ENCODE results near the gene TCP11.

The TCP11 gene

DNA sequence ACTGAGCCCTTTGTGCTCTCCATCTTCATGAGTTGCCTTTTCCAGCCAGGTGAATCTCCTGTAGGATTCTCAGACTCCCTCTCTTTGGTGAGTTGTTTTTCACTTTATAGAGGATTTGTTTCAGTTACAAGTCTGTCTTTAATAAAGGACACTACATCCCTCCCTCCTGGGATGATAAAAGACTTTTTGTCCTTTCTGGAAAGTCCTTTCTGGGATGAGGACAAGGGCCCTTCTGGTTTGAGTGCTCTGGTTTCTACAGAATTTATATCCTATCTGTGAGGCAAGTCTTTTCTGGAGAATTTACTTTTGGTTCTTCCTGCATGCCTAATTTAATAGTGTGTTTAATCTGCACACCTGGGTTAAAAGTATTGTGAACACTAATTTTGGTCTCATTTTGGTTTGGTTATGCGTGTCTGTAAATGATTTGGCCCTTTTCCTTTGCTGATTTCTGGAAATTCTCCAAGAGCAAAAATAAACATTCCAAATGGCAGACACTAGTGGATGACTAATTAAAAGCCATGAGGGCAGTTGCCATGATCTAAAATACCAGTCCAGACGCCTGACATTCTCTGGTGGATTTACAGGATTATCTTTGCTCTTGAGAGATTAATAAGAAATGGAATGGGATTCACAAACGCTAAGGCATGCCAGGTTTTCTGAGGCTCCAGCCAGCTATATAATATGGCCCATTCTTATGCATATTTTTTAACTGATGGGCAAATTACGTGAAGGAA lies 44.8 kb downstream of the TCP11 start:
- no peak for DNase-seq (ENCODE audit: insufficient read length, low spot score)
- no peak for FAIRE-seq

DNA sequence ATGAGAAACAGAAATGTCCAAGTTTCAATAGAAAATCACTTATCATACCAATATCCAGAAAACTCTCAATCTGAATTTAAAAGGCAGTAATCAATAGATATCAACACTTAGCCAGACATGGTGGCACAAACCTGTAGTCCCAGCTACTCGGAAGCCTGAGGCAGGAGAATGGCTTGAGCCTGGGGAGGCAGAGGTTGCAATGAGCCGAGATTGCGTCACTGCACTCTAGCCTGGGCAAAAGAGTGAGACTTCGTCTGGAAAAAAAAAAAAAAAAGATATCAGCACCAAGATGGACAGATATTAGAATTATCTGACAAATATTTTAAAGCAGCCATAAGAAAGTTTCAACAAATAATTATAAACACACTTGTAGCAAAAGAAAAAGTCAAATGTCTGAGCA lies 47.0 kb downstream of the TCP11 start:
- no peak for DNase-seq (ENCODE audit: insufficient read length, low spot score)
- no peak for FAIRE-seq

DNA sequence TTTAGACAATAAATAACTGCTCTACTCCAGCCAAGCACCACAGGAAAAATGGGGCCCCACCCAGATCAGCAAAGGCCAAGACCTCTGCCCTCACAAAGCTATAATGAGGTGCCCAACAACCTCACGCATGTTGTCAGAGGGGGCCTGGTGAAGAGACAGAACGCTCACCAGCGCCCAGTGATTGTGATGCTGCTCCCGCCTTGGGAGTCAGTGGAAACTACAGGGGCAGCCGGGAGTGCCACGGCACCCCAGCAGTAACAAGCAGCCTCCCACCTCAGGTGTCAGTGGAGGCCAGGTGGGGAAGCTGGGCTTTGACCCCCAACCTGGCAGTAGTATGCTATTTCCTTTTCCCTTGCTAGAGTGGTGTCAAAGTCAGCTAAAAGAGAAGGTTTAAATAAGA lies 47.4 kb downstream of the TCP11 start:
- FAIRE-seq: no peak
- no peak for DNase-seq (ENCODE audit: insufficient read length, low spot score)

DNA sequence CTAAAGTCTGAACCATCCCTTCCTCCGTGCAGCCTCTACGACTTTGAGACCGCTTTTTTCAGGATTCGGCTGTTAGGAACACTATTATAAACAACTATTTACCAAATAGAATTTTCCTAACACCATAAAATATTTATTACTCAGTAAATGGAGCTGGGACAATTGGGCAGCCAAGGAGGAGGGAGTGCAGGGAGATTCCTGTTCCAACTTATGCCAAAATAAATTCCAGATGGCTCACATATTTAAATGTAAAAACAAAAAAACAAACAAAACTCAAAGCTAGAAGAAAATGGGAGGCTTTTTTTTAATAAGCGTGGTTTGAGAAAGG lies 48.1 kb downstream of the TCP11 start:
- no peak for DNase-seq (ENCODE audit: insufficient read length, low spot score)

DNA sequence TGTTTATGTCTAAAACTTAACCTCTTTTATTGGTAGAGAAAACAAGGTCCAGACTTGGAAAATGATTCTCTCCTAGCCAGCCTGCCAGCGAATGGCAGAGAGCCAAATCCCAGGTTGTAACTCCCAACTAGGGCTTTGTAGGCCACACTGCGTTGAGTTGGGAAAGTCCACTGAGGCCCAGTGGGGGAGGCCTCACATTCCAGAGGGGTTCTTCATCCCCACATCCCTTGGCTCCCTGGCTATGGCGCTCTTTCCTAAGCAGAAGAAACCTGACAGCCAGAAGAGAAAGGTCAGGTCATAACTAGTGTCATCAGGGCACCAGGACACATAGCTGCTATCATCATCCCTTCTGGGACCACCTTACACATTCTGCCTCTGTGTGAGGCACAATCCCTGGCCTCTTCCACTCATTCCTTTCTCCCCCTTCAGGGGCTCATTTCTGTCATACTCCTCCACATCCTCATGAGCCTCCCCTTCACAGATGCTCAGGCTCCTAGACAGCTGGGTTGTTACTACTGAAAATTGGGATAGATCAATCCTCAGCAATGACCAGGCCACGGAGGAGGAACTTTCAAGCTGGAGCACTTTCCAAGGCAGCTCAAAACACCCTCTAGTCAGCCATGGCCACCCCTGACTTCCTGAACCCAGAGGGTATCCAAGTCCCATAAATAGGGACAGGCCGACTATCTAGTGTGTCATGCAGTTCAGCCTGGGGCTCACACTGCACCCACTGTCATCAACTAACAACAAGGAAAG lies 48.6 kb downstream of the TCP11 start:
- FAIRE-seq (no peak), DNase-seq (ENCODE audit: insufficient read length, low spot score) (no peak)

More for the DNA sequence above, 48.1 kb downstream of the TCP11 start:
- FAIRE-seq: no peak

DNA sequence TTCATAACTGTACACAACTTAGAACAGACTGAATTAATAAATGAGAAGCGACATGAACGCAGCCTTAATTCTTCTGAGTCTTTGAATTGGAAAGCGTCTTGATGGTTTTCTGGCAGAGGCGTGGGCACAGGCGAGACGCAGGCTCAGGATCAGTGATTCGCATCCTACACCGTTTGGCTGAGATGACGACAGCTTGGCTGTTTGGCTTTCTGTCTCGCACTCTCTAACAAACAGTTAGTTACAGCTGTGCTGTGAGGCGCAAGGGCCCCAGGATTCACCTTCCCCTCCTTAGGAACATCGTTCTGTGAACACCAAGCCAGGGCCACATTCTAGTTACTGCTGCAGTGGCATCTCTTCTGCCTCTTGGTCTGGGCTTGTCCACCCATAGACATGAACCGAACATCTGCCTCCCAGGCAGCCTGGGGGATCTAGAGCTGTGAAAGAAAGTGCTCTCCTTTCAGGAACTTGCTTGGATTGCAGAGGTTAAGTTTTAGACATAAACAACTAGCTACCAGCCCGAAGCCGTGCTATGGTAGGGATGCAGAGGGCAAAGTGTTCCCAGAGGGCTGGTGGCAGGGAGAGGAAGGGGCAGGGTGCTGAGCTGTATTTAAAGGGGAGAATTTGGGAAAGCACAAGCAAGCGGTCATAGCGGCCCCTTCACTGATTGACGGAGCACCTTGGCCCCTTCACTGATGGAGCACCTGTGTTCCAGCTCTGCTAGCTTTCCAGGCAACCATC lies 49.6 kb downstream of the TCP11 start:
- no peak for DNase-seq (ENCODE audit: insufficient read length, low spot score)
- FAIRE-seq: no peak

DNA sequence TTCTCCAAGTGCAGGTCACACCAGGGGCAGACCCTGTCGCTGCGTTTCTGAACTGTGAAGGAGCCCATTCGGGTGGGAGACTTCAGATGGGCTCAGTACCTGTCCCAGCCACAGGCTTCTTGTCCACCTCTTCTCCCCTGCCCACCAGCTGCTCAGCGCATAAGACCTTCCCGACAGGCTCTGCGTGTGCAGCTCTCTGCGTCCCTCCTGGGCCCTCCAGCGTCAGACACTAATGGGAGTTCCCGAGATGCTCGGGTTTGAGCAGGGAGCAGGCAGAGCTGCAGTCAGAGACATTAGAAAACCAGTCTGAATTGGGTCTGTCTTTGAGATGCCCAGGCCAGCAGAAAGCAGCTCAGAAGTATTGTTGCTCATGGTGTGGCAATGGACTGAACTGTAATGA lies 50.4 kb downstream of the TCP11 start:
- DNase-seq (ENCODE audit: insufficient read length, low spot score) (no peak), FAIRE-seq (no peak)

DNA sequence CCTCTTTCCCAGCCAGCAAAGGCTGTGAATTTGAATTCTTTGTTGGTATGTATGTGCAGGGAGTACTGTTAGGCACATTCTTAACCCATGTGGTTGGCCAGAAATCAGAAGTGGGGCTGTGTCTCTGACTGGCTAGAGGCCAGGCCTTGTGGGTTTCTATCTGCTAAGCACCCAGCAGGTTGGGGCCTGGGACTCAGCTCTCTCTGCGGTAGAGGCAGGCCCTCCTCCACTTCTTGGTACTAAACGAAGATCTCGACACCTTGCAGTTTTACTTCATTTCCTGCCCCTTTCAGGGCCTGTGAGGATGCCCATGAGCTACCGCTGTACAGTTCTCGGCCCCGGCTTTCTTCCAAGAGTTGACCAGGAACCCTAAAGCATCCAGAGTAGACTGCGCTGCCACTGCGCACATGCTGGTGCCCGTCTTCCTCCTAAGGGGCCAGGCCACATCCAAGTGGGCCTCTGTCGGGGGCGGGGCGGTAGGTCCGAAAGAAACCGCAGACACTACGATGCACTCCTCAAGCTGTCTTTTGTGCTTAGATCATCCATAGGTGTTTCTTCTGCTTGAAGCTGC lies 51.1 kb downstream of the TCP11 start:
- DNase-seq (ENCODE audit: insufficient read length, low spot score): no peak
- FAIRE-seq: no peak

DNA sequence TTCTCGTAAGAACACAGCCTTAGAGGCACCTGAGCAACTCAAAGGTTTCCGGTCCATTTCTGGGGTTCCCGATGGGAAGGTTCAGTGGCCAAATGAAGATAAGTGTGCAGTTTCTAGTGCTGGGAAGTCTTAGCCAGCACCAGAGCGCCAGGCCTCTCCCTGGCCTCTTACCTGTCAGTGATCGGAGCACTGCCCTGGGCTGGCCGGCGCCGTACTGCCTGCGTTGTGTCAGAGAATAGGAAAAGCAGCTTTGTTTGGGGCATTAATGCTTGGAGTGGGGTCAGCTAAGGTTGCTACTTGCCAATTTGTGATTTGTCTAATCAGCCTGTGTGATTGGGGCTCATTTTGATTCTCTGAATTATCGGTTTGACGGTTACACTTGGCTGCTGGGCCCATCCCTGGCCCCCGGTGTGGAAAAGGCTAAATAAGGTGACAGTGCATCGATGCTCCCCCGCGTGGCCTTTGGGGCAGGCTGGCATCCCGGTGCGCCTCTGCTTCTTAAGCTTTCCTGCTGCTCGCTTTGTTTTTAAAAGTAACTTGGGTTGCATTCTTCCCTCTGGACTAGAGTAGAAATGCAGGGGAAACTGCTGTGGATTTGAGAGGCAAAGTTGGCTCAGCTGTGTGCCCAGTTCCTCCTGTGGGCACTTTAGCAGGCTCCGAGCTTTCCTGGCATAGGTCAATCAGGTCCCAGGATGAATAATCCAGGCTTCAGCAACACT lies 51.8 kb downstream of the TCP11 start:
- DNase-seq (ENCODE audit: insufficient read length, low spot score) (no peak), FAIRE-seq (no peak)

DNA sequence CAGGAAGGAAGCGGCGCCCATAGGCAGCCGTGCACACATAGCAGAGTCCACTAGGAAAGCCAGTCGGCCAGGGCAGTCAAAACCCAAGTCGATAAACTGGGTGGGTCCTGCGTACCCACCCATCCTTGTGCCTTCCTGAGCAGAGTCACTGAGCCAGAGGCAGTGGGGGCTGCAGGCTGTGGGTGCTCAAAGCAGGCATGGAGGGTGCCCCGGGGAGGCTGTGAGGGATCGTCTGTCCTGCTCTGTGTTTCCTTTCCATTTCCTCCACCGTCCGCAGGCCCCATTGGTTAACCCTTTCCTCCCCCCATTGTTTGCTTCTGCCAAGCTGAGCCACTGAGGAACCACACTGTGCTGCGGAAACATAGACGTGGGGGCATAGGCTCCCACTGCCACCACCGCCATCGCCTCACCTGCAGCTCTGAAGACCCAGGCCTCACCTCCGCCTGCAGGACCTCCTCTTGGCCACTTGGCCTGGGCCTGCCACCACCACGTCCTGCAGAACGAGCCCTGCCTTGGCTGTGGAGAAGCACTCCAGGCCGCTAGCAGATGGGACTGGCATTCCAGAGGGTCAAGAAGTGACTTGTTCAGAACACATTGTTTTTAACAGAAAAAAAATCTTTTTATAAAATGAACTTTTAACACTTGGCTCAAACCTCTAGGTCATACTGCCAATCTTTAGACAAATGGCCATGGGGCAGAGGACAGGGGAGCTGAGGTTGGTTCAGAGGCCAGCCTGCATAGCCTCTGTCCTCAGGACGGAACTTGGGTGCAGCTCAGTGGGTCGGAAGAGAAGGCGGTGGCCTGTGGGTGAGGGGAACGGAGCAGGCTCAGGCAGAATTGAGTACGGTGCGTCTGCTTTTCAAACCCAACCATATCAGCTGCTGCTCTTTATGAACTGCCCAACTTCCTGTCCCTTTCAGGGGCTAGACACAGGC lies 52.6 kb downstream of the TCP11 start:
- FAIRE-seq (no peak), DNase-seq (ENCODE audit: insufficient read length, low spot score) (no peak)

DNA sequence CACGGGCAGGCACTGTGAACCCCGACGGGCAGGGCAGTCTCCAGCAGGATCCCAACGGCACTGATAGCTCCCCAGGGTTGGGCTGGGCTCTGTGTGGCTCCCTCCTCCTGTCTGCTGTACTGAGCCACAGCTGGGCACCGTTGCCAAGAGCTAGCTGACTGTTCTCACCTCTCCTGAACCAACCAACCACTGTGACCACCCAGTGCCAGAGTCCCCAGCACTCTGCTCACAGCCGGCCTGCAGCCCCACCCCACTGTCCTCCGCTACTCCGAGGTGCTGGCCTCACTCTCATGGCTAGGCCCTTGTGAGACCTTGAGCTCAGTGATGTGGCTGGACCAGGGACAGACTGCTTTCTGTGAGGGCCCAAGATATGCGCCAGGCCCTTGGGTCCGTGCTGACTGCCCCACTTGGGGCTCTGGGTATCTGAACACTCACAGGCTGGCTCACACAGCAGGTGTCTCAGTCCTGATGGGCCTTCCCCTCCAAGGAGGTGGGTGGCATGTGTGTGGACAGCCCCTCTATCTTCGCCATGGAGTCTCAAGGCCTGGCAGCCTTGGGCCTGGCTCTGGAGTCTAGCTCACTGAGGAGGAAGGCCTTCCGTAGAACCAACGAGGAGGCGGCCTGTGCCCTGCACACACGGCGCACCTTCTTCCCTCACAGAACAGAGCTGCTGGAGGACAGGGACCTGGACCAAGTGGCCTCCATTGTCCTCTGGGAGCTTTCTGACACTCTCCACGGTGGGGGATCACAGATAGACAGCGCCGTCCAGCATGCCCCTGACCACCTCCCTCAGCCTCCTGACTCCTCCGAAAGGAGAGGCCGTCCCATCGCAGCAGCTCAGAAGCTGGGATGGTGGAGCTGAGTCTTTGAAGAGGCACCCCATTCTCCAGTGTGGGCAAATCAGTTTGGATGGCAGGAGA lies 53.5 kb downstream of the TCP11 start:
- FAIRE-seq (no peak), DNase-seq (ENCODE audit: insufficient read length, low spot score) (no peak)

DNA sequence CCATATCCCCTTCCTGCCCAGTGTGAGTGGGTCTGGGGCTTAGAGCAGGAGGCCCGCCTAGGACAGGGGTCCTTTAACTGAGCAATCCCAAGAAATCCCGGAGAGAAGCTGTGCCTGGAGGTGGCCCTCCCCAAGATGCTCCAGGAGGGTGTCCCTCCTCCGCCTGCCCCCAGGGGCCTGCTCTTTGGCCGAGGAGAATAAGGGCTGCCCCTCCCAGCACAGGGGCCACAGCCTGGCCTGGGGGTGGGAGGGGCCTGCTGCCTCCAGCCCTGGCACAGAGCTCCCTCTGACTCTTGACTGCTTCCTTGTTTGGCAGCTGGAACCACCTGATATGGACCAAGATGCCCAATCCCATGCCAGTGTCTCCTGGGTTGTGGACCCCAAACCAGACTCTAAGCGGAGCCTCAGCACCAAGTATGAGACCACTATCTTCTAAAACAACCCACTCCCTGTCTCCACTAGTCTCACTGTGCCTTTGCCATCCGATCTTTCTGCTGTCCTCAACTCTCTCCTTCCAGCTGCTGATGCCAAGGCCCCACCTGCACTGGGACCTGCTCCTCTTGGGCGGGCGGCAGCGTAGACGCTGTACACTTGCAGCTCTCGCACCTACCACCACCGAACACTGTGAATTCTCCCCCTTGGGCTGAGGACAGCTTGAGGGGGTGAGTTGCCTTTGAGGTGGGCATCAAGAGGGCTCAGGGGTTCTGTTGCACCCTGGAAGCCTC lies 54.3 kb downstream of the TCP11 start:
- DNase-seq (ENCODE audit: insufficient read length, low spot score) (peak; percentile 1), FAIRE-seq (no peak)

DNA sequence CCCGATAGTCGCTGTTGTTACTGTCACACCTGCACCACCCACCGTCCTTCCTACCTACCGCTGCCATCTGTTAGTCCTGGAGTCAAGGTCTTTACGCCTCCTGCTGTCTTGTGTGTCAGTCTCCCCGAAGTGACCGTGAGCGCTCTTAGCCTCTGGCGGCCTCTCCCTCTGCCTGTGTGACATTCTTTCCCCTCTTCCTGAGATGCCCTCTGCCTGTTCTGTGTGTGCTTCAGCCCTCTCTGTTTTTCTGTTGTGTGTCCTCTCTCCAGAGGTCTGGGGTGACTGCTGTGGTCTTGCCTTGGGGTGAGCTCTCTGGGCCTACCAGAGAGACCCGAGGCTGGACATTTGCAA lies 54.9 kb downstream of the TCP11 start:
- FAIRE-seq (no peak), DNase-seq (ENCODE audit: insufficient read length, low spot score) (peak; percentile 1)

DNA sequence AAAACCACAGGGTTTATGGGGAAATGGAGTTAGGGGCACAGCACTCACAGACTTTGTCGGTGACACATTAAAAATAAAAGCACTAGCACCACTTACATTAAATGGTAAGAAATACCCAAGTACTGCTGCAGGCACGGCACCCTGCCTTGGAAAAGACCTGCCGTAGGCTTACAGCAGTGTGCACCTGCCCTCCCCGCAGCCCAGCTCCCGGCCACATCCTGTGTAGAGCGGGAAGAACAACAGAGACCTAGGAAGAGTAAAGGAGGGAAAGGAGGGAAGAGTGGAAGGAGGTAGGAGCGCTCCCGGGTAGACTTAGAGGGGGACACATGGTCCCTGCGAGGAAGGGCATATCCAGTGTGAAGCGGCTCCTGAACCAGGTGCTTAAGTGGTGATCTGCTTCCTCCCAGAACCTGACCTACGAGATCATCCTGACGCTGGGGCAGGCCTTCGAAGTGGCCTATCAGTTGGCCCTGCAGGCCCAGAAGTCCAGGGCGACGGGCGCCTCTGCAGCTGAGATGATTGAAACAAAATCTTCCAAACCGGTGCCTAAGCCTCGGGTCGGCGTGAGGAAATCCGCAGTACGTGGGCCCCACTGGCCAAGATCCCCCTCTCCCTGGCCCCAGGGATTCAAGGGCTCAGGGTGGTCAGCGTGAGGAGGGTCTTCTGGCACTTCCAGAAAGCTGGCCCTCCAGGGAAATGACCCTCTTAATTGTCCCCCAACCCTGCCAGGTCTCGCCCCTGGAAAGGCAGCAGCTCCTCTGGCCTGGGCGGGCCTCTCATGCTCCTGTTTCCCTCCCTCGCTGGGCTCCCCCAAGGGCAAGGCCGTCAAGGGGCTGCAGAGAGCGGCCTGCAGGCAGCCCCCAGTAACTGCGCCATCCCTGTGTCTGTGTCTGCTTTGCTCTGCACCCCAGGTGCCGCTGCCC lies 55.5 kb downstream of the TCP11 start:
- DNase-seq (ENCODE audit: insufficient read length, low spot score) (no peak), FAIRE-seq (no peak)

DNA sequence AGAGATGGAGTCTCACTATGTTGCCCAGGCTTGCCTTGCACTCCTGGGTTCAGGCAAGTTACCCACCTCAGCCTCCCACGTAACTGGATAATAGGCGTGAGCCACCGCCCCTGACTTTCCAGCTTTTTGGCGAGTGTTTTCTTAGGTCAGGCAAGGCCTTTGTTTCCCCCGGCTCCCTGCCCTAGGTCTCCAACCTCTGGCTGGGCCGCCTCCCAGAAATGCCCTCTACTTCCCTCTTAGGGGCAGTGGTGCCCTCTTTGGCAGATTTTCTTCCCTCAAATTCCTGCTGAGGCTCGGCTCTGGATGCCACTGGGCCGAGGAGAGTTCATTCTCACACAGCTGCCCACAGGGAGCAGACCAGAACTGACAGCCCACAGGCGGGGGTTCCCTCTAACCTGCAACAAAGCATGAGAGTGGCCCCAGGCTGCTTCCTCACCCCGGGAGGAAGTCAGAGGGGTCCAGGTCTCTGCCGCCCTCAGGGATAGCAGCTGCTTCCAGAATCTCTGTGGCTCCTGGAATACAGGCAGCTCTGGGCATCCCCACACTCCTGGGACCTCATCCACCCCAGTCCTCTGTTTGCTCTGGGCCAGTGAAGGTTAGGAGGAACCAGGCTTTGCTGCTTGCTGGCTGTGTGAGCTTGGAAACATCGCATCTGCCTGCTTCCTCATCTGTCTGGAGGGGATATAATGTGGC lies 56.5 kb downstream of the TCP11 start:
- DNase-seq (ENCODE audit: insufficient read length, low spot score): no peak
- no peak for FAIRE-seq

DNA sequence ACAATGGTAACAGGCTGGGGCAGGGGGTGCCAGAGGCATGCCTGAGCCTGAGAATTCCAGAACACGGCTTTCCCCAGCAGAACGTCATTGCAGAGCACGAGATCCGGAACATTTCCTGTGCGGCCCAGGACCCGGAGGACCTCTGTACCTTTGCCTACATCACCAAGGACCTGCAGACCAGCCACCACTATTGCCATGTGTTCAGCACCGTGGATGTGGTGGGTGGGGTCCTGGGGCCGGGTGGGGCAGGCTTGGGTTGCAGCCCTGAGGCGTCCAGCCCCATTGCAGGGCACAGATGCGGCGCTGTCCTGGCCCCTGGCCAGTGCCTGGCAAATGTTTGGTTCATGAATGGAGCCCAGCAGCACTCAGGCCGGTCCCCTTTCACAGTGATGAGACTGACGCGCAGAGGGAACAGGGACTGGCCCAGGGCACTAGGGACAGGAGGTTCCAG lies 57.1 kb downstream of the TCP11 start:
- DNase-seq (ENCODE audit: insufficient read length, low spot score): no peak

More for the DNA sequence above, 57.1 kb downstream of the TCP11 start:
- FAIRE-seq: no peak

All from GM19239 (cell line).